CD4-positive, alpha-beta T cell treated with Interleukin-2 at 100 ng/mL for 4 hours (primary cell): ENCODE measurements around the gene HSPB1.
"Not testable (repeated sequence)": the region's sequence is repeated elsewhere in the genome, so short reads cannot be mapped to it uniquely, and the experiment has no call there.

Experiments used
- DNase-seq: peaks from one replicate; pipeline ENCODE4 v3.0.0-alpha.2; 2020; ENCODE audit warnings: low spot score

The HSPB1 gene

GRCh38 chr7:76281706-76282343 is 20.6 kb upstream of the HSPB1 start:
- DNase-seq, result no peak

- no peak for DNase-seq
Observed at GRCh38 chr7:76282344-76283253, 19.9 kb upstream of the HSPB1 start.

GRCh38 chr7:76283254-76284159 is 19.0 kb upstream of the HSPB1 start:
- DNase-seq, result no peak

- DNase-seq, result no peak
Observed at GRCh38 chr7:76285604-76286374, 16.7 kb upstream of the HSPB1 start.

GRCh38 chr7:76286842-76287403 is 15.6 kb upstream of the HSPB1 start:
- no peak for DNase-seq

DNA sequence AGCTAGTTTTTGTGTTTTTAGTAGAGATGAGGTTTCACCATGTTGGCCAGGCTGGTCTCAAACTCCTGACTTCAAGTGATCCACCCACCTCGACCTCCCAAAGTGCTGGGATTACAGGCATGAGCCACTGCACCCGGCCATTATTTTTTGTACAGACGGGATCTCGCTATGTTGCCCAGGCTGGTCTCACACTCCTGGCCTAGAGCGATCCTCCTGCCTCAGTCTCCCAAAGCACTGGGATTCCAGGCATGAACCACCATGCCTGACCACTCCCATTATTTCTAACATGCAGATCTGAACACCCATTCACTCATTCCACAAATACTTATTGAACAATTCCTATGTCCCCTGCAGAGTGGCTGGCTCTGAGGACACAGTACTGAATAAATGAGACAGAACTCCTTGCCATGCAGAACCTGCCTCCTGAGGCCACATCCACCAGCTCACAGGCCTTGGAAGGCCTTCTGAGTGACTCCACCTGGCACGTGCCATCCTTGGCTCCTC is 11.6 kb upstream of the HSPB1 start:
- DNase-seq, result not testable (repeated sequence)

DNA sequence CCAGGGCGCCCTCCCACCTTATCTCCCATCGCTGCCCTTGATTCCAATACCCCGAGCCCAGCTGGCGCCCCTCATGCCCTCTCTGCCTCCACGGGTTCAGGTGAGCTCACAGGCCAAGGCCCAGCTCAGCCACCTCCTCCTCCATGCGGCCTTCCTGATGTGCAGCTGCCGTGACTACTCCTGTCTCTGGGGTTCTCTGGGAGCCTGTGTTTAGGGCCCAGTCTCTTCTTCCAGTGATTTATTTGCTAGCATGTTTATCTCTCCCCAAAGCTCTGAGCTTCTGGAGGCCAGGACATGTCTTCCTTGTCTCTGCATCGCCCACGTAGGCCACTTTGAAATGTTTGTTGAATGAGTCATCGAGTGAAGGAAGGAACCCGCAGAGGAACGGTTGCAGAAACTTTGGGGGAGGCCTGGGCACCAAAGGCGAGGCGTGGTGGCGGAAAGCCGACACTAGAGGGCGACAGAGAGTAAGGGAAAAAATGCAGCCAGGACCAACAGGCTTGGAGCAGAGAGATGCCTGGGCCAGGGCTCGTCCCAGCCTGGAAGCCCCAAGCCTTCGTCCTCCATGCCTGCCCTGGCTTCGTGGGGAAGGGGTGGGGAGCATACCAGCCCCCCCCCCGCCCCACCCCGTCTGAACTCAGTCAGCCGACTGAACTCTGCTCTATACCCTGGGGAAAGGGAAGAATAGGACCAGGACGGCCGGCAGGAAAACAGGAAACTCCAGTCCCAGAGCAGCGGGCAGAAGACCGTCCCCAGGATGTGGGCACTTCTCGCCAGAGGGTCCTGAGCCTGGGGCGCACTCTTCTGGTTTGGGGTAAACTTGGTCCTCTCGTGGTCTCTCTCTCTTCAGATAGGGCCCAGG is 10.9 kb upstream of the HSPB1 start:
- peak; percentile 92 for DNase-seq

- DNase-seq, result no peak
Observed at GRCh38 chr7:76292213-76292573, 10.3 kb upstream of the HSPB1 start.

DNA sequence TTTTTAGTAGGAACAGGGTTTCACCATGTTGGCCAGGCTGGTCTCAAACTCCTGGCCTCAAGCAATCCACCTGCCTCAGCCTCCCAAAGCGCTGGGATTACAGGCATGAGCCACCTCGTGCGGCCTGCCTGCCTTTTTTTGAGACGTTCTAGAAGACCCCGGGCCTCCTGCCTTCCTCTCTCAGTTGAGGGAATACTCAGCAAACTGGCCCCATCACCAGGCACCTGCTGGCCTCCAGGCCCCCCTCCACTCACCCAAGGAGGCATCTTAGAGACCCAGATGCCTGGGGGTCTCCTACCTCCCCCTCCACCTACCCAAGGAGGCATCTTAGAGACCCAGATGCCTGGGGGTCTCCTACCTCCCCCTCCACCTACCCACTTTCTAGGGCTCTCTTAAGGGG is 9.6 kb upstream of the HSPB1 start:
- DNase-seq, result not testable (repeated sequence)

- DNase-seq, result no peak
Observed at GRCh38 chr7:76293407-76293901, 9.0 kb upstream of the HSPB1 start.

- no peak for DNase-seq
Observed at GRCh38 chr7:76294344-76295024, 8.0 kb upstream of the HSPB1 start.

GRCh38 chr7:76296743-76297740 is 5.4 kb upstream of the HSPB1 start:
- DNase-seq, result no peak

GRCh38 chr7:76300166-76300731 is 2.2 kb upstream of the HSPB1 start:
- DNase-seq, result no peak

- no peak for DNase-seq
Observed at GRCh38 chr7:76301000-76301399, 1.5 kb upstream of the HSPB1 start.

DNA sequence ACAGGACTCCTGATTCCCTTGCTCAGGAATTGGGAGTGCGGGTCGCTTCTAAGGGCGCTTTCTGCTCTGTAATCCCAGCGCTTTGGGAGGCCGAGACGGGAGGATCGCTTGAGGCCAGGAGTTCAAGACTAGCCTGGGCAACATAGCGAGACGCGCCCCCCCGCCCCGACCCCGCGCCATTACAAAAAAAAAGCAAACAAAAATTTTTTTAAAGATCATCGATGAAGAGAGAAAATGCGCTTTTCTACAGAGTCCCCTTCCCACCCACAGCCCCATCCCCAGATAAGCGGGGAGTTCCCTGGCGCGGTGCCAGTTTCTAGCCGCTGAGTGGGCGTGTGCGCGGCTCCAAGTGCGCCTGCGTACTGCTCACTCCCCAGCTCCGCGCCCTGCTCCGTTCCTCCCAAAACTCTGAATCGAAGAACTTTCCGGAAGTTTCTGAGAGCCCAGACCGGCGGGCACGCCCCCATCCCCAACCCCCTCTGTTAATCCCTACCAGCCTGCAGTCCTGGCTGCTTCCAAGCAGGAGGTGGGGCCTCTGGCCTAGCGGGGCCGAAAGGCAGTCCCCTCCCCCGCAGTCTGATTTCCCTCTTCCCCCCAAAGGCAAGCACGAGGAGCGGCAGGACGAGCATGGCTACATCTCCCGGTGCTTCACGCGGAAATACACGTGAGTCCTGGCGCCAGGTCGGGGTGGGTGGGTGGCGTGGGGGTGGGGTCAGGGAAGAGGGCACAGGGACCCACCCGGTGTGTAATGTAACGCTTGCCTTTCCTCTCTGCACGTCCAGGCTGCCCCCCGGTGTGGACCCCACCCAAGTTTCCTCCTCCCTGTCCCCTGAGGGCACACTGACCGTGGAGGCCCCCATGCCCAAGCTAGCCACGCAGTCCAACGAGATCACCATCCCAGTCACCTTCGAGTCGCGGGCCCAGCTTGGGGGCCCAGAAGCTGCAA is 1.0 kb downstream of the HSPB1 start:
- peak; percentile 74 for DNase-seq

DNA sequence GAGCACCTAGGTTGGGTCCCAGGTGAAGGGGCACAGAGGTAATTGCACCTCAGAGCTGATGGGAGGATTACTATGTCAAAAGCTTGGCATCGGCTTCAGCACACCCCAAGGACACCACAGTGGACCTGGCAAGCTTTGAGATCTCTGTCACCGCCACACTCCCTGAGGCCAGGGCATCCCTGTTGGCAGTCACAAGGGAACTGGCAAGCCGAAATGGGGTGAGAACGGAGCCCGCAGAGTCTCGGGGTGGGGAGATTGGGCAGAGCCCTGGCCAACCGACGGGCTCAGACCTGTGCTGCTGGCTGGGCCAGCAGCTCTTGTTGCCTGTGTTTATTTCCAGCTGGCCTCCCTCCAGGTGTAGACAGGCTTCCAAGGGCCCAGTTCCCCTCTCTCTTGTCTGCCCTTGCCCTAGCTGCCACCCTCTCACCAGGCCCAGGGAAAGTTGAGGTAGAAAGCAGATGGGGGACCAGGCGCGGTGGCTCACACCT is 2.5 kb downstream of the HSPB1 start:
- no peak for DNase-seq
